GM12878 (cell line): ENCODE data around the gene PPP4C. TPM values are rescaled to one million over a fixed set of nuclear protein-coding genes. Genes with fewer than 3 reads are reported as not detected.

Source experiments
- CBX3 ChIP-seq: fragments of 200-600 bp; sonication (generic); IDR thresholded peaks from 2 replicates; pipeline ENCODE4 v1.6.1; 2016; ENCODE audit warnings: low read depth, borderline replicate concordance
- CREM ChIP-seq: IDR thresholded peaks from 2 replicates; pipeline ENCODE4 v1.6.1; 2014; ENCODE audit warnings: antibody characterized with exemption, low read depth
- EGR1 ChIP-seq, 2 experiments: IDR thresholded peaks; 1 replicate in 1 of 2; 2 replicates in 1 of 2; pipeline ENCODE4 v1.6.1; 2011 to 2012; ENCODE audit warnings: low read depth in 2 of 2, low read length in 2 of 2, borderline replicate concordance in 1 of 2, mild to moderate bottlenecking in 1 of 2, moderate library complexity in 1 of 2
- EP300 ChIP-seq, 2 experiments: fragments of 150-350 bp in 1 of 2; IDR thresholded peaks; 2 replicates each; pipeline ENCODE4 v1.6.1; 2011 to 2012; ENCODE audit warnings: low read depth in 2 of 2, low read length in 2 of 2, borderline replicate concordance in 1 of 2, improper control_type of control experiment in 1 of 2, inconsistent platforms in 1 of 2; ENCODE audit not compliant: control insufficient read depth in 1 of 2
- HDAC2 ChIP-seq: fragments of 200-600 bp; sonication (generic); IDR thresholded peaks from 2 replicates; pipeline ENCODE4 v1.6.1; 2017
- IRF4 ChIP-seq: IDR thresholded peaks from 2 replicates; pipeline ENCODE4 v1.6.1; 2011; ENCODE audit warnings: low read depth, low read length
- KLF5 ChIP-seq: fragments of 450-650 bp; IDR thresholded peaks from 2 replicates; pipeline ENCODE4 v1.6.1; 2014; ENCODE audit warnings: mild to moderate bottlenecking; ENCODE audit not compliant: partially characterized antibody
- MTA3 ChIP-seq: IDR thresholded peaks from 2 replicates; pipeline ENCODE4 v1.6.1; 2012; ENCODE audit warnings: low read length, inconsistent platforms, borderline replicate concordance
- NBN ChIP-seq: fragments of 450-650 bp; IDR thresholded peaks from 2 replicates; pipeline ENCODE4 v1.6.1; 2016
- NFXL1 ChIP-seq: fragments of 450-650 bp; IDR thresholded peaks from 2 replicates; pipeline ENCODE4 v1.6.1; 2017; ENCODE audit warnings: antibody characterized with exemption, mild to moderate bottlenecking, borderline replicate concordance
- NFYB ChIP-seq: IDR thresholded peaks from 2 replicates; pipeline ENCODE4 v1.6.1; 2011; ENCODE audit warnings: low read depth, mild to moderate bottlenecking, low read length, improper control_type of control experiment, moderate library complexity; ENCODE audit not compliant: insufficient read depth
- NR2C1 ChIP-seq: fragments of 450-650 bp; IDR thresholded peaks from 2 replicates; pipeline ENCODE4 v1.6.1; 2017; ENCODE audit warnings: antibody characterized with exemption, mild to moderate bottlenecking, moderate library complexity
- PBX3 ChIP-seq: IDR thresholded peaks from 2 replicates; pipeline ENCODE4 v1.6.1; 2011; ENCODE audit warnings: mild to moderate bottlenecking, low read depth, low read length, moderate library complexity; ENCODE audit not compliant: insufficient replicate concordance
- POLR2AphosphoS2 ChIP-seq: IDR thresholded peaks from 2 replicates; pipeline ENCODE4 v1.6.1; 2011; ENCODE audit warnings: low read depth, mild to moderate bottlenecking, low read length, improper control_type of control experiment, moderate library complexity
- PRDM15 ChIP-seq: fragments of 450-650 bp; formaldehyde crosslinking; IDR thresholded peaks from 2 replicates; pipeline ENCODE4 v1.4.0; 2020; ENCODE audit warnings: mild to moderate bottlenecking, moderate library complexity
- RAD51 ChIP-seq: fragments of 450-650 bp; IDR thresholded peaks from 2 replicates; pipeline ENCODE4 v1.6.1; 2016; ENCODE audit warnings: moderate library complexity, mild to moderate bottlenecking, inconsistent platforms
- RB1 ChIP-seq: fragments of 450-650 bp; formaldehyde crosslinking; IDR thresholded peaks from 2 replicates; pipeline ENCODE4 v1.6.1; 2017; ENCODE audit warnings: mild to moderate bottlenecking, borderline replicate concordance
- RBBP5 ChIP-seq: fragments of 200-600 bp; sonication (generic); conservative IDR thresholded peaks from 2 replicates; pipeline ENCODE4 v1.6.1; 2016
- RUNX3 ChIP-seq: IDR thresholded peaks from 2 replicates; pipeline ENCODE4 v1.6.1; 2012; ENCODE audit warnings: low read length, inconsistent platforms
- SMAD1 ChIP-seq: fragments of 450-650 bp; IDR thresholded peaks from 2 replicates; pipeline ENCODE4 v1.6.1; 2018; ENCODE audit warnings: mild to moderate bottlenecking, low read depth; ENCODE audit not compliant: partially characterized antibody
- SMAD5 ChIP-seq: IDR thresholded peaks from 2 replicates; pipeline ENCODE4 v1.6.1; 2016; ENCODE audit warnings: antibody characterized with exemption, low read depth
- SP1 ChIP-seq: IDR thresholded peaks from one replicate; pipeline ENCODE4 v1.6.1; 2011; ENCODE audit warnings: low read depth, low read length
- TBL1XR1 ChIP-seq: IDR thresholded peaks from 2 replicates; pipeline ENCODE4 v1.6.1; 2012; ENCODE audit warnings: low read depth, low read length, improper control_type of control experiment
- TCF12 ChIP-seq: IDR thresholded peaks from 2 replicates; pipeline ENCODE4 v1.6.1; 2011; ENCODE audit warnings: low read depth, mild to moderate bottlenecking, low read length
- WRNIP1 ChIP-seq: IDR thresholded peaks from 2 replicates; pipeline ENCODE4 v1.6.1; 2011; ENCODE audit warnings: low read depth, low read length, improper control_type of control experiment, borderline replicate concordance
- YY1 ChIP-seq: IDR thresholded peaks from 2 replicates; pipeline ENCODE4 v1.6.1; 2011; ENCODE audit warnings: low read depth, mild to moderate bottlenecking, low read length
- ZNF24 ChIP-seq: fragments of 450-650 bp; IDR thresholded peaks from 2 replicates; pipeline ENCODE4 v1.6.1; 2017; ENCODE audit warnings: antibody characterized with exemption, mild to moderate bottlenecking
- ZNF274 ChIP-seq: IDR thresholded peaks from one replicate; pipeline ENCODE4 v1.8.0; 2011; ENCODE audit not compliant: insufficient read length, insufficient read depth
- polyA plus RNA-seq, 11 experiments: library from polyadenylated mRNA; depleted of rRNA in 4 of 11; unstranded in 6 of 11; stranded (reverse) in 5 of 11; fragments of >200 nt; fragmentation: Nextera tagmentation in 4 of 11; fragmentation: Illumina TruSeq in 1 of 11; extraction: Ambion mirVana in 4 of 11; extraction: Trizol in 1 of 11; gene quantifications; 1 replicate in 1 of 11; 2 replicates in 10 of 11; pipeline versions ENCODE4 v1.2.1 to v1.2.3, GENCODE V29; 2011 to 2016; ENCODE audit warnings: inconsistent platforms in 2 of 11, missing spikeins in 2 of 11, low read depth in 1 of 11
- total RNA-seq, 4 experiments: library from RNA; depleted of rRNA in 3 of 4; stranded (reverse); fragments of >200 nt in 3 of 4; fragmentation: Illumina TruSeq in 1 of 4; extraction: Trizol in 1 of 4; gene quantifications; 2 replicates each; pipeline versions ENCODE4 v1.2.1 to v1.2.3, GENCODE V29; 2013 to 2021
- TF ChIP-seq, protein P1 (sequence below): IDR thresholded peaks from 2 replicates; pipeline ENCODE4 v1.6.1; 2012; ENCODE audit warnings: low read depth, low read length, improper control_type of control experiment

Gene PPP4C
- total and polyA plus RNA-seq, 10 of the 15 experiments (the other 5 are each of a cell fraction or from before 2014, with no cell fraction given): 2.7 to 240 (median 124) TPM

- TF ChIP-seq EP300 (IDR thresholded peaks at IDR 0.05; ENCODE audit: borderline replicate concordance in 1 of 2, control insufficient read depth in 1 of 2, low read depth in 2 of 2, low read length in 2 of 2) (peak in 1 of 2 experiments; percentile 49; a peak in 1 of 4 replicates), PRDM15 (CRISPR knock-in tag) (no peak), SP1 (peak; percentile 77), RB1 (peak; percentile 100), MTA3 (no peak), SMAD5 (no peak), NR2C1 (no peak), EGR1 (IDR thresholded peaks at IDR 0.05; ENCODE audit: borderline replicate concordance in 1 of 2, low read depth in 2 of 2, low read length in 2 of 2) (no peak), TCF12 (no peak), WRNIP1 (no peak), HDAC2 (no peak), RUNX3 (peak; percentile 57), ZNF274 (no peak), CREM (0 out of 2 replicates have a peak, but pooled peaks have one; percentile 18), NFYB (no peak), TBL1XR1 (no peak), YY1 (0 out of 2 replicates have a peak, but pooled peaks have one; percentile 32), PBX3 (no peak), NFXL1 (no peak), ZNF24 (no peak), RBBP5 (no peak), CBX3 (no peak), POLR2AphosphoS2 (no peak), IRF4 (no peak), KLF5 (peak; percentile 45), NBN (peak; percentile 60; the same call in 1 of the 2 replicates), SMAD1 (no peak), RAD51 (no peak)
- TF ChIP-seq, protein P1, sequence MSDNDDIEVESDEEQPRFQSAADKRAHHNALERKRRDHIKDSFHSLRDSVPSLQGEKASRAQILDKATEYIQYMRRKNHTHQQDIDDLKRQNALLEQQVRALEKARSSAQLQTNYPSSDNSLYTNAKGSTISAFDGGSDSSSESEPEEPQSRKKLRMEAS: peak; percentile 86
Observed at GRCh38 chr16:30052671-30053372, 23.0 kb upstream of the PPP4C start (continued).
